Neural crest cell (in vitro differentiated cells): Measurements from ENCODE around the gene NAB1. TPM values are rescaled to one million over a fixed set of nuclear protein-coding genes. Genes with fewer than 3 reads are reported as not detected.

Source experiments
- DNase-seq: peaks from one replicate; pipeline ENCODE4 v3.0.0; 2021; ENCODE audit warnings: low read depth, mixed read lengths, low spot score
- H3K27ac Mint-ChIP-seq: one replicate; pipeline ENCODE4 v1.8.0; 2021; ENCODE audit warnings: mild to moderate bottlenecking, mixed read lengths; ENCODE audit not compliant: unreplicated experiment
- H3K27me3 Mint-ChIP-seq: 2 replicates; pipeline ENCODE4 v1.8.0; 2021; ENCODE audit warnings: low read depth, mild to moderate bottlenecking, mixed read lengths
- H3K36me3 Mint-ChIP-seq: 2 replicates; pipeline ENCODE4 v1.8.0; 2021; ENCODE audit warnings: low read depth, mild to moderate bottlenecking, mixed read lengths
- H3K4me1 Mint-ChIP-seq: 2 replicates; pipeline ENCODE4 v1.8.0; 2021; ENCODE audit warnings: mixed read lengths
- H3K4me3 Mint-ChIP-seq: one replicate; pipeline ENCODE4 v1.8.0; 2021; ENCODE audit warnings: mild to moderate bottlenecking, mixed read lengths
- H3K9me3 Mint-ChIP-seq: 2 replicates; pipeline ENCODE4 v1.8.0; 2021; ENCODE audit warnings: mixed read lengths
- CTCF ChIP-seq: fragments of 200-600 bp; sonication (generic); conservative IDR thresholded peaks from 2 replicates; pipeline ENCODE4 v1.5.0; 2021; ENCODE audit warnings: antibody characterized with exemption, mild to moderate bottlenecking
- total RNA-seq: library from RNA; stranded (reverse); gene quantifications from 2 replicates; pipeline ENCODE4 v1.2.1, GENCODE V29; 2021

NAB1 gene
- total RNA-seq, 1 donor from 2014 or later: 42.4 TPM

- TF ChIP-seq CTCF: no peak
- peaks cover 15% of the 10 kb centered on the region for H3K4me1 Mint-ChIP-seq
- no peak overlapping the region for H3K4me3 Mint-ChIP-seq
- no peaks in the 10 kb centered on the region for H3K36me3 Mint-ChIP-seq
- no peaks in the 10 kb centered on the region for H3K9me3 Mint-ChIP-seq
- no peak for DNase-seq
- no peak overlapping the region for H3K27ac Mint-ChIP-seq
- no peaks in the 10 kb centered on the region for H3K27me3 Mint-ChIP-seq
Observed at GRCh38 chr2:190657474-190658255, 8.8 kb downstream of the NAB1 start.

- no peak for TF ChIP-seq CTCF
- no peak overlapping the region for H3K4me3 Mint-ChIP-seq
- H3K27me3 Mint-ChIP-seq: no peaks in the 10 kb centered on the region
Observed at GRCh38 chr2:190659553-190659952, 10.7 kb downstream of the NAB1 start.

GRCh38 chr2:190662754-190663153, 13.9 kb downstream of the NAB1 start:
- TF ChIP-seq CTCF: no peak
- Mint-ChIP-seq H3K27ac (no peak overlapping the region), H3K9me3 (peaks cover 6% of the 10 kb centered on the region), H3K4me3 (no peak overlapping the region), H3K36me3 (peaks cover 15% of the 10 kb centered on the region), H3K27me3 (no peaks in the 10 kb centered on the region), H3K4me1 (peaks cover 16% of the 10 kb centered on the region)
- DNase-seq: no peak

More at GRCh38 chr2:190659553-190659952, 10.7 kb downstream of the NAB1 start:
- DNase-seq: no peak
- Mint-ChIP-seq H3K4me1 (peaks cover 15% of the 10 kb centered on the region), H3K9me3 (no peaks in the 10 kb centered on the region), H3K27ac (peak overlapping the region; percentile 90), H3K36me3 (no peaks in the 10 kb centered on the region)

- H3K36me3 Mint-ChIP-seq: peaks cover 15% of the 10 kb centered on the region
- DNase-seq: no peak
- TF ChIP-seq CTCF: no peak
- H3K4me3 Mint-ChIP-seq: no peak overlapping the region
- peaks cover 10% of the 10 kb centered on the region for H3K4me1 Mint-ChIP-seq
- H3K27ac Mint-ChIP-seq: no peak overlapping the region
- peaks cover 6% of the 10 kb centered on the region for H3K9me3 Mint-ChIP-seq
- H3K27me3 Mint-ChIP-seq: no peaks in the 10 kb centered on the region
Observed at GRCh38 chr2:190663348-190663747, 14.5 kb downstream of the NAB1 start.

- peaks cover 6% of the 10 kb centered on the region for H3K9me3 Mint-ChIP-seq
- peaks cover 8% of the 10 kb centered on the region for H3K4me1 Mint-ChIP-seq
- no peak for DNase-seq
- no peak overlapping the region for H3K27ac Mint-ChIP-seq
- H3K36me3 Mint-ChIP-seq: peaks cover 15% of the 10 kb centered on the region
- no peaks in the 10 kb centered on the region for H3K27me3 Mint-ChIP-seq
- no peak for TF ChIP-seq CTCF
- no peak overlapping the region for H3K4me3 Mint-ChIP-seq
Observed at GRCh38 chr2:190663839-190664238, 15.0 kb downstream of the NAB1 start.
